H1 (cell line): Measurements from ENCODE around the gene SCAMP4.

Source experiments
- BCL11A ChIP-seq, 2 experiments: IDR thresholded peaks; one replicate each; pipeline ENCODE4 v1.6.1; 2011; ENCODE audit warnings: low read depth in 2 of 2, low read length in 2 of 2, mild to moderate bottlenecking in 2 of 2
- NANOG ChIP-seq: IDR thresholded peaks from 2 replicates; pipeline ENCODE4 v1.6.1; 2011; ENCODE audit warnings: low read length, low read depth, mild to moderate bottlenecking, inconsistent platforms; ENCODE audit not compliant: insufficient read depth, poor library complexity, severe bottlenecking
- RAD21 ChIP-seq, 2 experiments: IDR thresholded peaks in 1 of 2; conservative IDR thresholded peaks in 1 of 2; 2 replicates each; pipeline ENCODE4 v1.6.1; 2011; ENCODE audit warnings: low read depth in 2 of 2, low read length in 2 of 2, improper control_type of control experiment in 1 of 2, inconsistent platforms in 1 of 2, mild to moderate bottlenecking in 1 of 2, moderate library complexity in 1 of 2
- YY1 ChIP-seq: IDR thresholded peaks from 2 replicates; pipeline ENCODE4 v1.6.1; 2011; ENCODE audit warnings: low read depth, mild to moderate bottlenecking, low read length

DNA sequence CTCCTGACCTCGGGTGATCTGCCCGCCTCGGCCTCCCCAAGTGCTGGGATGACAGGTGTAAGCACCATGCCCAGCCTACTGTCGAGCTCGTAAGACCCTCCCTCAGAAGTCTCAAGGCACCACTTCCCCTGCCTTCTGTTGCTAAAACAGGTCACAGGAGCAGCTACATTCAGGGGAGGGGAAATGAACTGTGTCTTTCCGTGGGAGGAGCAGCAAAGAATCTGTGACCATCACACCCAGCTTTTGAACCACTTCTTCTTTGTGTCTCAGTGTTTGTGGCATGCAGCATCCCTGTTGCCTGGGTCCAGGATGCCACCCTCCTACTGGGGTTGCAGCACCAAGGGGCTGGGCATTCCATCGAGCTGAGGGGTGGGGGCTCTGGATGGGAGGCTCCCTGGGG, 28.0 kb downstream of the SCAMP4 start:
- TF ChIP-seq YY1 (no peak), RAD21 (IDR thresholded peaks at IDR 0.05 in 1 of 2, conservative IDR thresholded peaks at IDR 0.05 in 1 of 2; ENCODE audit: low read depth in 2 of 2, low read length in 2 of 2) (no peak), BCL11A (IDR thresholded peaks at IDR 0.05; ENCODE audit: low read depth in 2 of 2, low read length in 2 of 2) (no peak), NANOG (no peak)
